Neural progenitor cell (in vitro differentiated cells): ENCODE data around the gene CMC2. TPM values are rescaled to one million over a fixed set of nuclear protein-coding genes. Genes with fewer than 3 reads are reported as not detected.

Source experiments
- DNase-seq: peaks from one replicate; pipeline ENCODE4 v3.0.0-alpha.2; 2016; ENCODE audit warnings: low spot score
- H2AFZ ChIP-seq: fragments of 200-600 bp; sonication (generic); replicated peaks from 2 replicates; pipeline ENCODE4 v1.6.1; 2016; ENCODE audit warnings: antibody characterized with exemption
- H3F3A ChIP-seq: fragments of 200-600 bp; sonication (generic); 2 replicates; pipeline ENCODE4 v1.6.1; 2016; ENCODE audit warnings: antibody characterized with exemption, low read depth
- H3K27ac ChIP-seq: fragments of 200-600 bp; sonication (generic); 2 replicates; pipeline ENCODE4 v1.5.1; 2016; ENCODE audit warnings: mild to moderate bottlenecking
- H3K27me3 ChIP-seq: fragments of 200-600 bp; sonication (generic); 2 replicates; pipeline ENCODE4 v1.6.1; 2016; ENCODE audit warnings: mild to moderate bottlenecking, moderate library complexity
- H3K36me3 ChIP-seq: fragments of 200-600 bp; sonication (generic); 2 replicates; pipeline ENCODE4 v1.5.1; 2016
- H3K4me1 ChIP-seq: fragments of 200-600 bp; sonication (generic); 2 replicates; pipeline ENCODE4 v1.6.1; 2016; ENCODE audit warnings: mixed run types
- H3K4me2 ChIP-seq: fragments of 200-600 bp; sonication (generic); 2 replicates; pipeline ENCODE4 v1.6.1; 2016
- H3K4me3 ChIP-seq: fragments of 200-600 bp; sonication (generic); 2 replicates; pipeline ENCODE4 v1.5.1; 2016
- H3K79me2 ChIP-seq: fragments of 200-600 bp; sonication (generic); 2 replicates; pipeline ENCODE4 v1.6.1; 2016; ENCODE audit warnings: low read depth
- H3K9ac ChIP-seq: fragments of 200-600 bp; sonication (generic); 2 replicates; pipeline ENCODE4 v1.6.1; 2016
- H3K9me3 ChIP-seq: fragments of 200-600 bp; sonication (generic); 2 replicates; pipeline ENCODE4 v1.5.1; 2016; ENCODE audit warnings: low read depth
- H4K20me1 ChIP-seq: fragments of 200-600 bp; sonication (generic); 2 replicates; pipeline ENCODE4 v1.6.1; 2016; ENCODE audit warnings: low read depth
- H3K27ac Mint-ChIP-seq: 3 replicates; pipeline ENCODE4 v1.8.0; 2021; ENCODE audit warnings: mixed read lengths
- H3K27me3 Mint-ChIP-seq: 2 replicates; pipeline ENCODE4 v1.8.0; 2022; ENCODE audit warnings: low read depth, mild to moderate bottlenecking, inconsistent platforms, moderate library complexity, mixed read lengths; ENCODE audit not compliant: insufficient read depth
- H3K36me3 Mint-ChIP-seq: 3 replicates; pipeline ENCODE4 v1.8.0; 2021; ENCODE audit warnings: mixed read lengths
- H3K4me1 Mint-ChIP-seq: 3 replicates; pipeline ENCODE4 v1.8.0; 2021; ENCODE audit warnings: mixed read lengths
- H3K4me3 Mint-ChIP-seq: 3 replicates; pipeline ENCODE4 v1.8.0; 2021; ENCODE audit warnings: mild to moderate bottlenecking, moderate library complexity, mixed read lengths
- H3K9me3 Mint-ChIP-seq: 3 replicates; pipeline ENCODE4 v1.8.0; 2020; ENCODE audit warnings: mixed read lengths
- EZH2 ChIP-seq: fragments of 200-600 bp; sonication (generic); IDR thresholded peaks from 2 replicates; pipeline ENCODE4 v1.6.1; 2017; ENCODE audit warnings: antibody characterized with exemption, mild to moderate bottlenecking, moderate library complexity
- EZH2phosphoT487 ChIP-seq: fragments of 200-600 bp; sonication (generic); IDR thresholded peaks from 2 replicates; pipeline ENCODE4 v1.6.1; 2017; ENCODE audit warnings: antibody characterized with exemption
- total RNA-seq: library from RNA; depleted of rRNA; stranded (reverse); fragments of >200 nt; gene quantifications from 2 replicates; pipeline ENCODE4 v1.2.3, GENCODE V29; 2015; ENCODE audit warnings: low replicate concordance
- TF ChIP-seq, protein P1 (sequence below): fragments of 200-600 bp; sonication (generic); IDR thresholded peaks from 2 replicates; pipeline ENCODE4 v1.5.1; 2017; ENCODE audit warnings: antibody characterized with exemption, mild to moderate bottlenecking

CMC2 gene
- total RNA-seq, 1 donor from 2014 or later: 138 TPM

DNA sequence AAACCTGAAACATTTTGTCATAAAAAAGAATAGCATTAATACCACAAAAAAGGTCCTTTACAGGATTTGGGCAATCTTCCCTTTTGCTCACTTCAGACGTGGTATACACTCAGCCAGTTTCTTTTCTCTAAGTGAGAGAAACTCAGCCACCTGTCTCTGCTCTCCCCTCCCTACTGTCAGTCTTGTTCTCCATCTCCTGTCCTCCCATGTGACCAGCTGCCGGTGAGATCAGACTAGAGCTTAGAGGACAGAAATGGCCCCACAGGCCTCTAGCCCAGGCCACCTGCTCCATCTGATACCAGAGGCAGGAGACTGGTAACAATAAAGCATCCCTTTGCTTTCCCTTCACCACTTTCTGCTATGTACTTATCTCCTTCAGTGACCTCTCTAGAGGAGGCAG is 34.9 kb downstream of the CMC2 start:
- TF ChIP-seq, protein P1, sequence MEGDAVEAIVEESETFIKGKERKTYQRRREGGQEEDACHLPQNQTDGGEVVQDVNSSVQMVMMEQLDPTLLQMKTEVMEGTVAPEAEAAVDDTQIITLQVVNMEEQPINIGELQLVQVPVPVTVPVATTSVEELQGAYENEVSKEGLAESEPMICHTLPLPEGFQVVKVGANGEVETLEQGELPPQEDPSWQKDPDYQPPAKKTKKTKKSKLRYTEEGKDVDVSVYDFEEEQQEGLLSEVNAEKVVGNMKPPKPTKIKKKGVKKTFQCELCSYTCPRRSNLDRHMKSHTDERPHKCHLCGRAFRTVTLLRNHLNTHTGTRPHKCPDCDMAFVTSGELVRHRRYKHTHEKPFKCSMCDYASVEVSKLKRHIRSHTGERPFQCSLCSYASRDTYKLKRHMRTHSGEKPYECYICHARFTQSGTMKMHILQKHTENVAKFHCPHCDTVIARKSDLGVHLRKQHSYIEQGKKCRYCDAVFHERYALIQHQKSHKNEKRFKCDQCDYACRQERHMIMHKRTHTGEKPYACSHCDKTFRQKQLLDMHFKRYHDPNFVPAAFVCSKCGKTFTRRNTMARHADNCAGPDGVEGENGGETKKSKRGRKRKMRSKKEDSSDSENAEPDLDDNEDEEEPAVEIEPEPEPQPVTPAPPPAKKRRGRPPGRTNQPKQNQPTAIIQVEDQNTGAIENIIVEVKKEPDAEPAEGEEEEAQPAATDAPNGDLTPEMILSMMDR: no peak
- no peak for TF ChIP-seq EZH2
- TF ChIP-seq EZH2phosphoT487: no peak
- no peaks in the 10 kb centered on the region for H3K9me3 Mint-ChIP-seq
- peak; percentile 23 for DNase-seq
- H3K4me1 Mint-ChIP-seq: peaks cover 5% of the 10 kb centered on the region
- Histone ChIP-seq H3K27ac (no peak overlapping the region), H3F3A (no peaks in the 10 kb centered on the region), H3K4me2 (no peak overlapping the region), H3K27me3 (no peaks in the 10 kb centered on the region), H3K79me2 (no peaks in the 10 kb centered on the region), H3K4me1 (peaks cover 8% of the 10 kb centered on the region), H3K36me3 (no peaks in the 10 kb centered on the region), H4K20me1 (no peaks in the 10 kb centered on the region), H2AFZ (no peak overlapping the region), H3K9ac (no peak overlapping the region), H3K4me3 (no peak overlapping the region), H3K9me3 (no peaks in the 10 kb centered on the region)
- H3K36me3 Mint-ChIP-seq: peaks cover 20% of the 10 kb centered on the region
- H3K27ac Mint-ChIP-seq: no peak overlapping the region
- H3K4me3 Mint-ChIP-seq: no peak overlapping the region
- H3K27me3 Mint-ChIP-seq: peaks cover 4% of the 10 kb centered on the region

DNA sequence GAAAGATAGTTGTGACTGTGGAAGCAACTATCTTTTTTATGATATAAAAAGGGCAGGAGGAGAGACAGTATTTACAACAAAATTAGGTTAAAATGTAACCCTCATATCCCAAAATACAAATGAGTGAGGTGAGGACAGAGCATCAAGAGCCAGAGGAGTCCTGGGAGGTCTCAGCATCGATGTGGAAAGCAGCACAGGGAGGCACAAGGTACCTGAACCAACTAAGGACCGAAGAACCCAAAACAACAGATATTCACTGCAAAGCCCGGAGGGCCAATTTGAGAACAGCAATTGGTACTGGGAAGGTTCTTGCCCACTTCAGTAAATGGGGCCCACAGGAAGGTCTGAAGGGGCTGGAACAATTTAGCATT is 37.6 kb downstream of the CMC2 start:
- H3K4me3 Mint-ChIP-seq: no peak overlapping the region
- no peak overlapping the region for H3K27ac Mint-ChIP-seq
- peaks cover 4% of the 10 kb centered on the region for H3K27me3 Mint-ChIP-seq

DNA sequence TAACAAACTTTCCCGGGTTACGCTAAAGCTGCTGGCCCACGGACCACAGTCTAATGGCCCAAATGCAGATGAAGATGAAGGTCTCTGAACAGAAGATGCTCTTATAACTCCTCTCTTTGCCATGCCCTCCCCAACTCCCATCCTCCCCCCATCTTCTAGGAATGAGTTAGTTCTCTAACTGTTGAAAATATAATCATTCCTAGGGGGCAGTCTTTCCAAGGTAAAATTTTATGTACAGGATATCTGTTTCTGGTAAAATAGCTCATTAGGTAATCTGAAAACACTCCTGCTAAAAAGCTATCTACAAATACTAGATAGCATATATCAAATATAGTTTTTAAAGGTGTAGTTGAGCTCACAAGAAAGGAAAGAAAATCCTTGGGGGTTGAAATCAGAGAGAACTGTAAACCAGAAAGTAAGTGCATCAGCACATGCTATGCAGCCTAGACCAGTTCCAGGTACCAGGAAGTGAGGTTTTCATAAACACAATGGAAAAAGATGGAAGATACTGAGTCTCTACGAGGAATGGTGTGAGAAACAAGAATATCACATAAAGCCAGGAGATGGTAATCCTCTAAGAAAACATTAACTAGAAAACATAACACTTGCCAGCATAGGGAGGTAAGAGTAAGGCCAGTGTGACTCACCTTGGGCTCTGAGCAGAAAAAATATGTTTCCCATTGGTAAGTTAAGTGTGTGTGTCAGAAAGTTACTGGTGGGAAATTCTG is 38.1 kb downstream of the CMC2 start:
- H3K27me3 Mint-ChIP-seq: peaks cover 4% of the 10 kb centered on the region
- TF ChIP-seq EZH2phosphoT487: no peak
- TF ChIP-seq, protein P1: no peak
- TF ChIP-seq EZH2: no peak
- H3K27me3 ChIP-seq: no peaks in the 10 kb centered on the region
- H3F3A ChIP-seq: peaks cover 2% of the 10 kb centered on the region
- H3K36me3 ChIP-seq: no peaks in the 10 kb centered on the region
- H3K9me3 ChIP-seq: no peaks in the 10 kb centered on the region
- H3K4me1 Mint-ChIP-seq: no peaks in the 10 kb centered on the region
- no peaks in the 10 kb centered on the region for H3K4me1 ChIP-seq
- no peak overlapping the region for H3K9ac ChIP-seq
- DNase-seq: no peak
- no peak overlapping the region for H3K27ac Mint-ChIP-seq
- H3K27ac ChIP-seq: no peak overlapping the region
- H3K4me3 Mint-ChIP-seq: no peak overlapping the region
- H3K4me3 ChIP-seq: no peak overlapping the region
- H3K36me3 Mint-ChIP-seq: peaks cover 17% of the 10 kb centered on the region
- no peaks in the 10 kb centered on the region for H3K9me3 Mint-ChIP-seq
- no peaks in the 10 kb centered on the region for H3K79me2 ChIP-seq
- no peak overlapping the region for H3K4me2 ChIP-seq
- no peaks in the 10 kb centered on the region for H4K20me1 ChIP-seq
- no peak overlapping the region for H2AFZ ChIP-seq

More for the DNA sequence above, 37.6 kb downstream of the CMC2 start:
- Histone ChIP-seq H3K27ac (no peak overlapping the region), H3K79me2 (no peaks in the 10 kb centered on the region), H3K9ac (no peak overlapping the region), H3K4me2 (no peak overlapping the region), H3K4me3 (no peak overlapping the region), H3K27me3 (no peaks in the 10 kb centered on the region), H4K20me1 (no peaks in the 10 kb centered on the region), H3K9me3 (no peaks in the 10 kb centered on the region), H3K4me1 (no peaks in the 10 kb centered on the region), H2AFZ (no peak overlapping the region), H3K36me3 (no peaks in the 10 kb centered on the region), H3F3A (peaks cover 2% of the 10 kb centered on the region)
- Mint-ChIP-seq H3K36me3 (peaks cover 17% of the 10 kb centered on the region), H3K9me3 (no peaks in the 10 kb centered on the region), H3K4me1 (peaks cover 2% of the 10 kb centered on the region)
- no peak for DNase-seq
- TF ChIP-seq EZH2: no peak

DNA sequence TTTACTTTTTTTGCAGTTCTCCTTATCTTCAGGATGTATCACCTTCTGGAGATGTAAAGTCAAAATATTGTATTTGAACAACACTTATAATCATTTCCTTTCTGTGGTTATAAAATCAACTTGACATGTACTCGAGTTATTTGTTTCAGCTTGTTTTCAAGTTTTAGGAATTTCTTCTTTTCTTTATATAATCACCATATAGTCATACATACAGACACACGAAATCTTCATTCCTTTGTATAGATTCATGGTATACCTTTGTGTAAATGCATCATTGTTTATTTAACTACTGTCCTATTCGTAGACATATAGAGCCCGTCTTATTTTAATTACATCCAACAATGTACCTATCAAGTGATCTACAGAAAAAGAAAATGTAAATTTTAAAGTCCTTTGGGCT is 40.1 kb downstream of the CMC2 start:
- H3K36me3 Mint-ChIP-seq: peaks cover 16% of the 10 kb centered on the region
- no peaks in the 10 kb centered on the region for H3K9me3 Mint-ChIP-seq
- Histone ChIP-seq H3K36me3 (no peaks in the 10 kb centered on the region), H3K4me1 (no peaks in the 10 kb centered on the region), H3K4me3 (no peak overlapping the region), H3K9ac (no peak overlapping the region), H4K20me1 (no peaks in the 10 kb centered on the region), H3K27ac (no peak overlapping the region), H3K9me3 (no peaks in the 10 kb centered on the region), H3K27me3 (no peaks in the 10 kb centered on the region), H3K4me2 (no peak overlapping the region), H3K79me2 (no peaks in the 10 kb centered on the region), H3F3A (peaks cover 2% of the 10 kb centered on the region), H2AFZ (no peak overlapping the region)
- TF ChIP-seq EZH2phosphoT487: no peak
- TF ChIP-seq, protein P1: no peak
- TF ChIP-seq EZH2: no peak
- no peak for DNase-seq
- no peaks in the 10 kb centered on the region for H3K4me1 Mint-ChIP-seq
- peaks cover 4% of the 10 kb centered on the region for H3K27me3 Mint-ChIP-seq
- no peak overlapping the region for H3K4me3 Mint-ChIP-seq
- no peak overlapping the region for H3K27ac Mint-ChIP-seq
